Endothelial cell of hepatic sinusoid (primary cell): ENCODE measurements around the gene WNT11.

Source experiments
- in situ Hi-C: cut with HindIII; loops from 2 replicates; pipeline ENCODE4 v1.10.0; 2017; ENCODE audit warnings: low sequenced_read_pairs

The WNT11 gene

GRCh38 chr11:76179147-76179546 lies 27.2 kb downstream of the WNT11 start:
- in situ Hi-C loops: no loop called here

DNA sequence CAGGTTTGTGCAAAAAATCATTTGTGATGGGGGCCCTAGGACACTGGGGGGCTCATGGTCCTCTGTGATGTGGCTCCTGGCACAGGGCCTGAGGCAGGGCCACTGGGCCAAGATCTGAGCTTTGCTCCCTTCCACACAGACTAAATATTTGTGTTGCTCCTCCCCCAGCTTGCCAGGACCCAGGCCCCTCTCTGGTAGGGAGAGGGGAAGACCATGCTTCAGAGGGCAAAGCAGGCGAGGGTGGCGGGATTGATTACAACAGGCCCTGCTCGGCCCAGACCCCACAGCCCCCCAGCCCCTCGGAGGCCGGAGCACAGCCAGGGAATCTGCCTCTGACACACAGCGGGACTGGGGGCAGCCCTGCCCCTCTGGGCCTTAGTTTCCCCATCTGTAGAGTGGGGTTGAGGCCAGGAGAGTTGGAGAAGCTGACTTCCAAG lies 29.0 kb downstream of the WNT11 start:
- in situ Hi-C loops: no loop called here

GRCh38 chr11:76176463-76176862 lies 29.8 kb downstream of the WNT11 start:
- in situ Hi-C loops: no loop called here

GRCh38 chr11:76175783-76176182 lies 30.5 kb downstream of the WNT11 start:
- in situ Hi-C loops: no loop called here

DNA sequence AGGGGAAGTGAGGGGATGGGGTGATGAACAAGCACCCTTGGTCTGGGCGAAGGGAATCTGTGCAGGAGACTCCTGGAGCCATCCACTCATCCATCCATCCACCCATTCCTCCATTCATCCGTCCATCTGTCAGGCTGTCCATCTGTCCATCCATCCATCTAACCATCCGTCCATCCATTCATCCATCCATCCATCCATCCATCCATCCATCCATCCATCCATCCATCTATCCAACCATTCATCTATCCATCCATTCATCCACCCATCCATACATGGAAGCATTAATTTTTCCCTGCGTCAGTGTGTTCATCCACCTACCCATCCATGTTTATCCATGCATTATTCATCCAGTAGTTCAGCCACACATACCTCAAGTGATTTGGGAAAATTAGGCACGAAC lies 32.0 kb downstream of the WNT11 start:
- in situ Hi-C loops: no loop called here

GRCh38 chr11:76173663-76174062 lies 32.6 kb downstream of the WNT11 start:
- in situ Hi-C loops: no loop called here

DNA sequence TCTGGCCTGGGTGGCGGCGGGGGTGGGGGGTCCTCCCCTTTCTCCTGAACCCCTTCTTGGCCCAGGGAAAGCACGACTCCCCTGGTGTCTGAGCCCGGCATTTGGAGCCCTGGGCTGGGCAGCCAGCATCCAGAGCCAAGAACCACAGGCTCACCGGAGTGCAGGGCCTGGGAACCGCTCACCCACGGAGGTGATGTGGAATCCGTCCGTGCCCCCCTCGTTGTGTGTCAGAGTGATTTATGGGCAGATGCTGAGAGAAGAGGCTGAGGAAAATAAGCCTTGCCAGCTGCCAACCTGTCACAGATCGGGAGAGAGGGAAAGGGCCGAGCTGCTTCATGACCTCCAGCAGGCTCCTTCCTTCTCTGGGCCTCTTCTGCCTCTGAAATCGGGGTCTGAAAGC lies 33.7 kb downstream of the WNT11 start:
- in situ Hi-C loops: no loop called here

GRCh38 chr11:76170468-76170867 lies 35.8 kb downstream of the WNT11 start:
- in situ Hi-C loops: no loop called here

DNA sequence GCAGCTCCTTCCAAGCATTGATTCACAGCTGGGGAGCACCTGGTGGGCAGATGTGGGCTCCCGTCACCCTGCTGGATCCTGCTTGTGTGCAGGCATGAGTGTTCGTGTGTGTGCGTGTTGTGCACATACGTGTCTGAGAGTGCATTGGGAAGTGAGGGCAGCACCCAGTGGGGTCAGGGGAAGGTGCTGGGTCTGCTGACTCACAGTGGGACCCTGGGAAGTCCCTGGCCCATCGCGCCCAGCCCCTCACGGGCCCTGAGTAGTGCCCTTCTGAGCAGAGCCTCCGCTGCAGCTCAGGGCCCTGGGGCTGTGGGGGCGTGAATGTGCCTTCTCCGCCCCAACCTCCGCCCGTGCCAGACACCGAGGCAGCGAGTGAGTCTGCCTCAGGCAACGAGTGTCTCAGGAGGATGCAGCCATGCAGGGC lies 36.8 kb downstream of the WNT11 start:
- in situ Hi-C loops: no loop called here

DNA sequence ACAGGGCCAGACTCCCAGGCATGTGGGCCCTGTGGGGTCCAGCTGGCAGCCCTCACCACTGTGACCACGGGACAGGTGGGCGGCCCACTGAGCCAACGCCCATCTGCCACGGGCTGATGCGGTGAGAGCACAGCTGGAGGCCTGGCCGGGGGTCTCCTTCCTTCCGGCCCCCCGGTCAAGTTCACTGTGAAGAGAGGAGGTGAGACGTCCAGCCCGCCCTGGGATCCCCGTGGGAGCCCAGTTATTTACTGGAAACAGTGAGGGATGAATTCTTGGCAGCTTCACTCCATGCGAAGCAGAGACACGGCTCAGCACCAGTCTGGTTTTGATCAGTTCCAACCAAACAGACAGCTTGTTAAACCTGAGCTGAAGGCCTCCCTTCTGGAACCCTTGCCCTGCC lies 38.7 kb downstream of the WNT11 start:
- in situ Hi-C loops: no loop called here

DNA sequence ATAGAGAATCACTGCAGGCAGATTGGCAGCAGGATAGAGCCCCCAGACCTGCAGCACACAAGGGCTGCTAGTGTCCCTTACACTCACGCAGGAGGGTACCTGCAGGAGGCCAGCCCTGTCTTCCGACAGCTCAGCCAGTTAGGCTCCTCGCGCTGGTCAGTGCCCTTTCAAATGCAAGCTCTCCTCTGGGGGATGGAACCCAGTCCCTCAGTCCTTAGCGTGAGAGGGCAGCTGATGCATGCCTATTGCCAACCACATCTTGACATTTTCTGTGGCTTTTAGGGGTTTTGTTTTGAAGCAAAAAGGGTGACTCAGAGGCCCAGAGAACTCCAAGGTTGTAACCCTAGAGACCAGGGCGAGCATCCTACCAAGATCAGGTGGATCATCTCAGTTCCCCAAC lies 40.0 kb downstream of the WNT11 start:
- in situ Hi-C loops: no loop called here

GRCh38 chr11:76164861-76165751 lies 41.2 kb downstream of the WNT11 start:
- in situ Hi-C loops: no loop called here

DNA sequence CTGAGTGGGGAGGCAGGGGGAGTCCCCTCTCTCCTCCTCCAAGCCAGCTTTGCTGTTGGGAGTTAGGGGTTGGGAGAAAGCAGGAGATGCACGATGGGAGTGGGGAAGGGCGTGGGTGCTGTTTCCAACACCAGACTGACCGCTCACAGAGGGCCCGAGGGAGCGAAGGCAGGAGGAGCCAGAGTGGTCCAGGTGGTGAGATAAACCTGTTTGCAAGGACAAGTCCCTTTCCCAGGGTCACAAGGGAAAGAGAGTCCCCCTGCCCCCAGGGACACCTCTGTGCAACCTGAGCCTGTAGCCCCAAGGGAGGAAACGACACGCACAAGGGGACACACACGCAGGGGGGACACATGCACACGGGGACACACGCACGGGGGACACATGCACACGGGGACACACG lies 42.2 kb downstream of the WNT11 start:
- in situ Hi-C loops: no loop called here

- in situ Hi-C loops: no loop called here
These were observed 42.9 kb downstream of the WNT11 start for GRCh38 chr11:76163289-76163880.

DNA sequence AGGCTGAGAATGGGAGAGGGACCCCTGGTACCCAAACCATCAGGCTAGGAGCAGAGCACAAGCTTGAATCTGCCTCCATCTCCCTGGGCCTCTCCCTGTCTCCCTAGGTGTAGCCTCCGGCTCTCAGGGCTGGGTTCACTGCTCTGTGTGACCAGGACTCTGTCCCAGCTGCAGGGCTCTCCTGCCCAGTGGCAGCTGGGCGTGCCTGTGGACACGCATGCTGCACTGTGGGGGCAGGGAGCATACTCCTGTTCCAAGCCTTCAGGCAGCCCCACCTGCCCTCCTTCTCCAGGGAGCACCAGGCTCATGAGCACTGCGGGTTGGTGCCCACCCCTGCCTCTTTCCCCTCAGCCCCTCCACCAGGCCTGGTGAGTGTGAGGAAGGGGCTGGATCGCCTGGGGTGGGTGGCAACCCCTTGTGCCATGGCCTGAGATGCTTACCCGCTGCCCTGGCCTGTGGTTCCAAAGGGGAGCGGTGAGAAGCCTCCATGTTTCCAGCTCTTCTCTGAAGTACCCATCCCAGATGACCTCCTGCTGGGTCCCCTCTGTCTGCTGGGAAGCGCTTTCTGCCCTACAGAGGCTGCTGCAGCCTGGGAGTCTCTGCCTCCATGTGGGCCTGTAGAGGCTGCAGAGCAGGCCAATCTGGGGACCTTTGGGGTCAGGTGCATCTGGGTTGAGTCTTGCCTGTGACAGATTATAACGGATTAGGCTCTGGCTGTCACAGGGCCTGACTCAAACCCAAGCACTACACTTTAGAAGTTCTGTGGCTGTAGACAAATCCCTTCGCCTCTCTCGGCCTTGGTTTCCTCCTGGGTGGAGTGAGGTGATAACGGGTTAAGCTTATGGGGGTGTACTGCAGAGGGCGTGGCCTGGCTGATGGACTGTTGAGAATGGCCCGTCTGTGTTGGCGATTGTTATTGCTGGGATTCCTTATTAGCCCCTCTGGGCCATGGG lies 43.7 kb downstream of the WNT11 start:
- in situ Hi-C loops: no loop called here

GRCh38 chr11:76161261-76161961 lies 44.9 kb downstream of the WNT11 start:
- in situ Hi-C loops: no loop called here

- in situ Hi-C loops: no loop called here
These were observed 45.4 kb downstream of the WNT11 start for GRCh38 chr11:76160856-76161255.

DNA sequence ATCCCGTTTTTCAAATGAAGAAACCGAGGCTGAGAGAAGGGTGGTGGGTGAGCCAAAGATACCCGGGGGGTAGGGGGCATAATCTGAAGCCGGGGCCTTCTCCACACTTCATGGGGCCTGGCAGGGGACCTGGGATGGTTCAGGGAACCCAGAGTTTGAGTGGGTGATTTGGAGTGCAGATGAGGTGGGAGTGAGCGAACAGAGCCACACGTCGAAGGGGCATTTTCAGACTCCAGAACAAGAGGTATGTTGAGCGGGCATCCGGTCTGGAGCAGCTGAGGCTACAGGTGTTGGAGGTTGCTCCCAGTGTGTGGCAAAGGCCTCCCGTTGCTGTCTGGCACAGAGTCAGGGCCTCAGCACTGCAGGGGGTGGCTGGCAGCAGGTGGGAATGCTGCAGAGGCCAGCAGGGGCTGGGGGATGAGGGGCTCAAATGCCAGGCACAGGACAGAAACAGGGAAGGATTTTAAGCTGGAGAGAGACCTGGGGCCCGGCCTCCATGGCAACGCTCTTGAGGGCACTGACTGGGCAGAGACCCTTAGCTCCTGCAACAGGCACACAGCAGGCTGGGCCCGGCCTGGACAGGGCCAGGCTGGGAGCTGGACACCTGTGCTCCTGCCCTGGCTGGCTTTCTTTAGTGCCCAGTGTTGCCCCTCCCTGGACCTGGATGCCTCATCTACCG lies 46.2 kb downstream of the WNT11 start:
- in situ Hi-C loops: no loop called here

GRCh38 chr11:76159303-76159937 lies 46.9 kb downstream of the WNT11 start:
- in situ Hi-C loops: no loop called here
